Kidney capillary endothelial cell (primary cell): Measurements from ENCODE around the gene APOL4.
A peak's percentile ranks its signal among the peaks of the same experiment; 100 is the strongest.
"Not testable (repeated sequence)": the region's sequence is repeated elsewhere in the genome, so short reads cannot be mapped to it uniquely, and the experiment has no call there.

Source experiments
- DNase-seq: peaks from one replicate; pipeline ENCODE4 v3.0.0-alpha.2; 2018; ENCODE audit warnings: low spot score

Gene APOL4

GRCh38 chr22:36183446-36183845, 18.2 kb downstream of the APOL4 start:
- DNase-seq = no peak

- DNase-seq = no peak
Observed at GRCh38 chr22:36182857-36183256, 18.8 kb downstream of the APOL4 start.

GRCh38 chr22:36182056-36182455, 19.6 kb downstream of the APOL4 start:
- DNase-seq = no peak

- DNase-seq = no peak
Observed at GRCh38 chr22:36180928-36181327, 20.7 kb downstream of the APOL4 start.

- peak; percentile 75 for DNase-seq
Observed at GRCh38 chr22:36180038-36180880, 21.4 kb downstream of the APOL4 start.

- DNase-seq = no peak
Observed at GRCh38 chr22:36177160-36177559, 24.4 kb downstream of the APOL4 start.

GRCh38 chr22:36175892-36176291, 25.7 kb downstream of the APOL4 start:
- DNase-seq = no peak

- no peak for DNase-seq
Observed at GRCh38 chr22:36171941-36172340, 29.7 kb downstream of the APOL4 start.

GRCh38 chr22:36166518-36167220, 34.9 kb downstream of the APOL4 start:
- DNase-seq = no peak

- no peak for DNase-seq
Observed at GRCh38 chr22:36166086-36166485, 35.5 kb downstream of the APOL4 start.

GRCh38 chr22:36165141-36165540, 36.5 kb downstream of the APOL4 start:
- no peak for DNase-seq

- DNase-seq = no peak
Observed at GRCh38 chr22:36164621-36165020, 37.0 kb downstream of the APOL4 start.

- no peak for DNase-seq
Observed at GRCh38 chr22:36163497-36163896, 38.1 kb downstream of the APOL4 start.

- no peak for DNase-seq
Observed at GRCh38 chr22:36162127-36163034, 39.2 kb downstream of the APOL4 start.

GRCh38 chr22:36161793-36162126, 39.8 kb downstream of the APOL4 start:
- DNase-seq = not testable (repeated sequence)

- DNase-seq = peak; percentile 21
Observed at GRCh38 chr22:36160499-36160942, 41.1 kb downstream of the APOL4 start, which contains the start of gene APOL3. Gene APOL3 (minus strand): TSS chr22:36160755. CDS start chr22:36149055, 11,700 bp downstream.

- peak; percentile 98 for DNase-seq
Observed at GRCh38 chr22:36156515-36157419, 44.8 kb downstream of the APOL4 start.

GRCh38 chr22:36156119-36156514, 45.5 kb downstream of the APOL4 start:
- no peak for DNase-seq

GRCh38 chr22:36155702-36156101, 45.9 kb downstream of the APOL4 start:
- DNase-seq = peak; percentile 46

GRCh38 chr22:36154423-36154945, 47.1 kb downstream of the APOL4 start:
- DNase-seq = no peak
